ENCODE results near the gene TUBG1.
"Not testable (repeated sequence)": the region's sequence is repeated elsewhere in the genome, so short reads cannot be mapped to it uniquely, and the experiment has no call there.

TUBG1 gene

DNA sequence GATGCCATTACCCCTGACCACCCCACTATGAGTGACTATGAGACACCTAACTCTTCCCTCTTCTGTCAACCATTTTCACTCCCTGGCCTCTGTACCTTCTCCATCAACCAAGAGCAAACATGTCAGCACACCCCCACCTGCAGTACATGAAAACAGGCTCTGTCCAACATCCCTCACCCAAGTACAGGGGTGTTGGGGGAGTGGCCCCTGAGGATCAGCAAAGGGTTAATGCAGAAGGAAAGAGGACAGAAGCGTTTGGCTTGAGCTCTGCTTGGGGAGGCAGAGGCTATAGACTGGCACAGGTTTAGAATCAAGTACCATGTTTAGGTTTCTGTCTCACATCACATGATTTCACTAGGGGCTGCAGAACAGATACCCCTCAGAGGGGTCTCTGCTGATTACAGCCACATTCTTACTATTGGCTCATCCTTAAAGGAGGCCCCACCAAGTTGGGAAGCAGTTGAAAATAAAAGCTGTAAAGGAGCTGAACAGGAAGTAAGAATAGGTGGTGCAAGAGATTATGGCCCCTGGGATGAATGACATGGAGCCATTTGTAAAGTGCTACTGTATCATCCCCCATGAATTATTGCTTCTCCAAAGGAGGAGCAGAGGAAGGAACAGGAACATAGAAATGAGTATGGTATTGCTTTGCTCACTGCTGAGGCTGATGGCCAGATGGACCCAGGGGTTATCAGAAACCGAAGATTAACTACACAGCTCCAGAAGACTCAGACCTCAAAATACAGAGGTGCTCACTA lies 29.5 kb upstream of the TUBG1 start:
- DNase-seq, result no peak

DNA sequence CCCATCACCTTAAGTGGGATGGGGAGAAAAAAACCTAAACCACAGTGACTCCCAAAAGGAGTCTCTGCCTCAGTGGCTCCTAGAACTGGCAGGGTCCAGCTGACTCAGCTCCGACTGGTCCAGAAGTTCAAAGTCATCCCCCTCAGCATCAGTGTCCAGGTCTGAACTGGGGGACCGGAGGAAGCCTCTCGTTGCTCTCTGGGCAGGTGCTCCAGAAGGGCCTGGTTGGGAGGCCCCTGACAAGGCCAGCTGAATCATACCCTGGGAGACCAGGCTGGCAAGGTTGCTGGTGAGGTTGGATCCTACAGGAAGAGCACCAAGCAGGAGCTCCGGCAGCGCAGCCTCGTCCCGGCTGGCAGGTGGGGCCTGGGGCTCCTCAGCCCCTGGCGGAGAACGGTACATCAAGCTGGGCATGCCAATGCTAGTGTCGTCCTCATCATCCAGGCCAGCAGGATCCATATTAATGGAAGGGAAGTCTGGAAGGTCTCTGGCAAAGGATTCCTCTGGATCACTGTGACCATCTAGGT lies 27.7 kb upstream of the TUBG1 start:
- no peak for DNase-seq

DNA sequence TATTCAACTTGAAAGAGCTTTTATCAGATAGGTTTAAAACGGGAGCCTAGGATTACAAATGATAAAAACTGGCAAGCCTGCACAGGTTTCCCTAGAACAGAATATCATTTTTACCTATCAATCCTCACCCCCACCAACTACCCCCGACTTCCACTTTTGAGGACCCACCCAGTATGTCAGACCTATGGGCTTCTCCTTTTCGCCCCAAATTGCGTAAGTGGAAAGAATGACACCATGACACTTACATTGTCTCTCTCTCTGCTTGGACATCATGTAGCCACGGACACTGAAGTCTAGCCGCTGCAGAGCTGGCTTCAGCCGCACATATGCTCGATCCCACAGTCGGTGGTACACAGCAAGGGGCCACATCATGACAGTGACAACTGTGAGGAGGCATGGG lies 24.6 kb upstream of the TUBG1 start:
- no peak for DNase-seq

DNA sequence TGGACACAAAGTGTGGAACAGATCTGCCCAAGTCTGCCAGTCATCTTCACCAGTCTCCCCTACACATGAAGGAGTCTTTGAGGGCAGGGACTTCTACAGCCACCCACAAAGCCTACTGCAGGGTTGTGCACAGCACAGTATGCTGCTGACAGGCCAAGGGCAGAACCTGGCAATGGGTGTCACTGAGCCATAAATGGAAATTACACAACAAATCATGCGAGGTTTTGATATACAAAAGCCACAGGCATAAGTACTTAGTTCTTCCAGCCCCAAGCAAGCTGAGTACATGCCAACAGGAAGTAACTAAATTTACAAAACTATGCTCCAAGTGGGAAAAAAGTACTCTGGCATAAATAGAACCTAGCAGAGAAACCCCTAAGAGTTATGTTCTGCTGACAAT lies 24.1 kb upstream of the TUBG1 start:
- DNase-seq, result no peak

DNA sequence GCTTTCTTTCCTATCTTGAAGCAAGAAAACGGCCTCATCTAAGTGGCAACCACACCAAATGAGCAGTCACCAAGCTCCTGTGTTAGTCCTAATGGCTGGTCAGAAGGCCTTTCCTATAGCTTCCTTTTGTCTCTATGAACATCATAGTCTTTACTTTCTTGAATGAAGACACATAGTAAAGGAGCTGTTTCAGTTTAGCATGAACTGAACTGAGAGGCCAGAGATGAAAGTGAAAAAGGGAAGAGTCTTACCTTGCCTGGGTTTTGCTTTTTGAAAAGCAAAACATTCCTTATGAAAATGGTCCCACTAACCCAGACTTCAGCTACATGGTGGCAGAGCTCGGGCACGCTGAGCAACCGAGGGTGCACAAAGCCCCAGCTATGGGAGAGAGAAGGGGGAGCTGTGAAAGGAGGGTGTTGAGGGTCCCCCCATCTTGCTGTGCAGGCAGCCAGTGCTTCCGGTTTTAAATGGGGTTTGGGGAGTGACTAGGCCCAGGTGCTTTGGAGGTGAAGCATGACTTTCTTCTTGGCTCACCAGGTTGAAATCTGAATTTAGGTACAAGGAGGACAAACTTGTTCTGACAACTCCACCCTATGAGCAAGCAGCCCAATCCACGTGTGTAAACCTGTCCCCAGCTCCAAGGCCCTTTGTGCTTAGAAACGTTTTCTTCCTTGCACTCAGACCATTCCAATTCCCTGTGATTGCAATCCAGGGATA lies 22.8 kb upstream of the TUBG1 start:
- DNase-seq, result no peak

DNA sequence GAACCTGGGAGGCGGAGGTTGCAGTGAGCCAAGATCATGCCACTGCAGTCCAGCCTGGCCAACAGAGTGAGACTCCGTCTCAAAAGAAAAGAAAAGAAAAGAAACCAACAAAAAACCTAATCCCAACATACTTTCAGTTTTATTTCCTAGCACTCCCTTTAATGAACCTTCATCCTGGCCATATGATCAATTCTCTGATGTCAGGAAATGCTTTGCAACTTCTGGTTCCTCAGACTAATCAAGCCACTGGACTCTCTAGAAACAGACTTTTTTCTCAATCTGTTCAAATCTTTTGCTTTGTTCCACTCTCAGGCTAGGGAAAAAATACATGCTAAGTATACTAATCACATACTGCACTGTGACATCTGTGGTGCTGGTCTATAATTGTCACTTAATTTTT lies 18.6 kb upstream of the TUBG1 start:
- DNase-seq, result no peak

DNA sequence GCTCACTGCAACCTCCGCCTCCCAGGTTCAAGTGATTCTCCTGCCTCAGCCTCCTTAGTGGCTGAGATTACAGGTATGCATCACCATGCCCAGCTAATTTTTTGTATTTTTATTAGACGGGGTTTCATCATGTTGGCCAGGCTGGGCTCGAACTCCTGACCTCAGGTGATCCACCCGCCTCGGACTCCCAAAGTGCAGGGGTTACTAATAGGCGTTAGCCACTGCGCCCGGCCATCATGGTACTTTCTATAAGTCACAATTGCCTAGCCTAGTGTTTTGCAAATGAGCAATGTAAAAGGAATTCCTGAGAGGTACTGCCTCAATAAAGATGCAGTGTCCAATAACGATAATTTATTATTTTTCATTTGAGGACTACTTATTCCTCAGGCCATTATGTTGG lies 18.1 kb upstream of the TUBG1 start:
- DNase-seq, result no peak

DNA sequence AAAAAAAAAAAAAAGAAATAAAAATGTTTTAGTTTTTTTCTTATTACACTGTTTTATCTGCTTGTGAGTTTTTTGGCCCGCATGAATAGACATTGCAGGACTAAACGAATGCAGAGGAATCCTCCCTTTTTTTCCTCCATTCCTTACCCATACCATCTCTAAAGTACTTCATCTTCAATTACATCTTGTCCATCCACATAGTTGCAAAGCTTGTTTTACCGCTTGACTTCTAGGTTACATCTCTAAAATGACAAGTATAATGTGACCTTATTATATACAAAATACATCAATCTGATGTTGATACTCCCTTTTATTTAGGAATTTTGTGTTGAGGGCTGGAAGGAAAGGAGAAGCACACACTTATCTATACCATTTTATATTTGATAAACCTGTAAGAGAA lies 13.1 kb upstream of the TUBG1 start:
- no peak for DNase-seq

DNA sequence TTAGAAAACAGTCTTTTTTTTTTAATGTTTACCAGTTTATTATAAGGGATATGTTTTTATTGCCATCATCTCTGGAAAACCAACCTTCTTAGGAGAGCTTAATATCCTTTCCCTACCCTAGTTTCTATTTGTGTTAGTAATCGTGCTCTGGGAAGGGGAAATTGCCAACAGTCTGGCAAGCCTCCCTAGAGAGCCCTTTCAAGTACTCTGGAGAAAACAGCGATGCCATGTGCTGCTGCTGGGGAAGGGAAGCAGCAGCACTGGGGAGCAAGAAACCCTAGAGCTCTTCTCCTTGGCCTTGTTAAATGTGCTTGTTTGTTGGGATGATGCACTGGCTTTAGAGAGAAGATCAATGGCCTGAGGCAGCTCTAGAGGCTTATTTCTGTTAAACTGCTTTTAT lies 10.6 kb upstream of the TUBG1 start:
- no peak for DNase-seq

DNA sequence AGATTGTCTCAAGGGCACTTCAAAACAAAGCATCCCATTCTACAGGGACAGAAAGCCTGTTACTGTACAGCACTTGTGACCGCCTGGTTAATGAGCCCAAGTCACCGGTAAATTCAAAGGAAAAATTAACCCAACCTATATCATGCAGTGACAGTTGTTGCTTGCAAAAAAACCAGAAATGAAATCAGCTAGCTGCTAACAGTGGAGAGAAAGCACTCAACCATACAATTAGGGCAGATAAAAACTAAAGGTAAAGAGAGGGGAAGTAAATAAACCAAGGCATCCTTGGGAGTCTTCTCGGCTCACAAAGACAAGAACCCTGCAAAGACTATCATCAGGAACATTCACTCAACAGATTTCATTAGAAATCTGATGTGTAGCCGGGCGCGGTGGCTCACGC lies 6.2 kb upstream of the TUBG1 start:
- no peak for DNase-seq

DNA sequence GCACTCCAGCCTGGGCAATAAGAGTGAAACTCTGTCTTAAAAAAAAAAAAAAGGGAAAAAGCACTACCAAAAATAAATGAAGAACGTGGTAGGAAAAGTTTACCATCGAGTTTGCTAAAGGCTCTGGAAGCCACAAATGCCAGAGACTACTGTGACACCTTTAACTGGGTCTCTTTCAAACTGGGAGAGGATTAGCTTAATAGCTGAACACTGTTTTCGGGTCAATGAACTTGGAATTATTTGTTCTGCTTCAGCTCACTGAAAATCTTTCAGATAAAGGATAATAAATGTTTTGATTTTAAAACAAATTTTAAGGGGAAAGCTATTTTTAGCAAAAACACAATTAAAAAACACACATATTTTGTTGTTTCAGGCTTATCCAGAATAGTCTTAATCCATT lies 1.7 kb upstream of the TUBG1 start:
- no peak for DNase-seq

DNA sequence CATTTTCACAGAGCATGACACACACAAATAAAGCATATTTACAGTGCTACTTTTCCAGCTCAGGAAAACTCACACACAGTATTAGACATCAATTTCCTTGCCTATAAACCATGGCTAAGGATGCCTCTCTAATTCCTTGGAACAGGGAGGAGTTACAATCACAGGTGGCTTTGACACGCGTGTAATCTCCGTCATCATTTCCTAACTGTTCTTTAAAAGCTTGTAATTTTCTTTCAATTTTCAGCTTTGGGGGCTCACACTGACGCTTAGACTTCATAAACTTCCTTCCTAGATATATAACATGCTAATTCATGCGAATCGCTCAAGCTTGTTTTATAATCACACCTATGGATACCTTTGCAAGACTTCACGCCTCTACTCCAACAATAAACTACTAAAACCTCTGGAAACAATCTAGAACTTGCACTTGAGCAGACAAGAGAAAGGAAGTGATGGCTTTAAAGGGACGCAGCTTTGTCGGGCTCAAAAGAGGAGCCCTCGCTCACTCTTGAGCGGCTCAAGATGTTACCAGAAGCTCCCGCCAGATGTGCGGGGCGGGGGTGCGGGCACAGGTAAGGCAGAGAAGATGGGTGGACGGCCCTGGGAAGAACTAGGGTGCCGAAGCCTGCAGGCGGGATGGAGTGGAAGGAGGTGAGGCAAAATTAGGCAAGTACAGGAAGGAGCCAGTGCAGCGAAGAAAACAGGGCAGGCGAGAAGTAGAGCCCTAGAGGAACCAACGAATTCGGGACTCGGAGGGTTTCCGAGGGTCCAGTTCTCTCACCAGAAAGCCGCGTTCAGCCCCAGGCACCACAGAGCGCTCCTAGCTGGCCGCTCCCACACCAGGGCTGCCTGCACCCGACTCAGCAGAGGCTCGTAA lies 940 bp upstream of the TUBG1 start:
- DNase-seq, result no peak

DNA sequence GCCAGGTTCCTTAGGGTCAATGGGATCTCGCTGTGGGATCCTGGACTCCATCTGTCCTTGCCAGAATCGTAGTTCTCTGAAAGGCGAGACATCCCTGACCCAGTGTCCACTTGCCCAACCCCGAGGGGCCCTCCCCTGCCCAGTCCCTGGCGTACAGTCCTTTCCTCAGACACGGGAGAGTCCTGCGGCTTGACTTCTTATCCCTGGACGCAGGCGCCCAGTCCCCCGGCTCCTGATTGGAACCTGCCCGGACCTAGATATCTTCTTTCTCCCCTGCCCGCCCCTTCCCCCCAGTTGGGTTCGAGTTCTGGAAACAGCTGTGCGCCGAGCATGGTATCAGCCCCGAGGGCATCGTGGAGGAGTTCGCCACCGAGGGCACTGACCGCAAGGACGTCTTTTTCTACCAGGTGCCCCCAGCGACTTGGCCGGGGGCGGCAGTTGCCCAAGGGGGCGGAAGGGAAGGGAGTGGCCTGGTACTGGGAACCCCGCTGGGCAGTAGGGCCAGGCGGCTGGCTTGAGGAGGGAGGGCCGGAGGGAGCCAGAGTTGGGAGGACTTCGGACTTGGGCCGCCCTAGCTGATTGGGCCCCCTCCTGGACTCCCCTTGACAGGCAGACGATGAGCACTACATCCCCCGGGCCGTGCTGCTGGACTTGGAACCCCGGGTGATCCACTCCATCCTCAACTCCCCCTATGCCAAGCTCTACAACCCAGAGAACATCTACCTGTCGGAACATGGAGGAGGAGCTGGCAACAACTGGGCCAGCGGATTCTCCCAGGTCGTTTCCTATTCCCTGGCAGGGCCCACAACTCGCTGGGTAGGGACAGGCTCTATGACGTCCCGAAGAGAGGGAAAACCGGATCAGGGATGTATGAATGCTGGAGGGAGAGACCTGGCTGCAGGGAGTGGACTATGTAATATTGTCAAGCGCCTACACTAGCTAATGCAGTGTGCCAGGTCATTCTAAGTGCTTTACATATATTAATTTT lies 625 bp downstream of the TUBG1 start:
- not testable (repeated sequence) for DNase-seq

DNA sequence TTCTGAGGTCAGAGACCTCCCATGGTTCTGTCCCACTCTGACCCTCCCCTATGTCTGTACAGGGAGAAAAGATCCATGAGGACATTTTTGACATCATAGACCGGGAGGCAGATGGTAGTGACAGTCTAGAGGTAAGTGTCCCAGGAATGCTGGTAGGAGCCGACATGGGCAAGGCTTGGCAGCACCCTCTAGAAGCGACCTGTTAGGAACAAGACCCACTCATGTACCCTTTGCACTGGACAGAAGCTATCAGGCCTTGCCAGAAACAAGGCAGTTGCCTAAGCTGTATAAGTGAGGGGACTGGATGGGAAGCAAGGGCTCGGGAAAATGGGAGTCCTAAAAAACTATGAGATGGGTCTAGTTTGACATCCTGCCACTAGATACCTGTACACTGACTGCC lies 2.5 kb downstream of the TUBG1 start:
- no peak for DNase-seq

DNA sequence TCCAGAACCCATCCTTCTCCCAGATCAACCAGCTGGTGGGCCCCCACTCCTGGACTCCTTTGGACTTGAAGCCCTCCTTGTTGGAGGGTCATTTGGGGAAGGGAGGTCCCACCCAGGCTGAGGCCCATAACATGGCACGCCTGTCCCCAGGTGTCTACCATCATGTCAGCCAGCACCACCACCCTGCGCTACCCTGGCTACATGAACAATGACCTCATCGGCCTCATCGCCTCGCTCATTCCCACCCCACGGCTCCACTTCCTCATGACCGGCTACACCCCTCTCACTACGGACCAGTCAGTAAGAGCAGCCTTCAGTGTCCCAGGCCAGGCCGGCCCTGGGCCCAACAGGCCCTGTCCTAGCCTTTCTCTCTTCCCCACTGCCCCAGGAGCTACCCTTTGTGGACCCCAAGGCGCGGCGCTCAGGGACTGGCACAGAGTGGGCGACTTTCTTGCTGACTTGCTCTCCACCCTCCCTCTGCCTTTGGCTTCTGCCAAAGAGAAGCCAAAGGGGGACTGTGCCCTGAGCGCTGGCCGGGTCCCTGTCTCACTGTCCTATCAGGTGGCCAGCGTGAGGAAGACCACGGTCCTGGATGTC lies 4.3 kb downstream of the TUBG1 start:
- no peak for DNase-seq

DNA sequence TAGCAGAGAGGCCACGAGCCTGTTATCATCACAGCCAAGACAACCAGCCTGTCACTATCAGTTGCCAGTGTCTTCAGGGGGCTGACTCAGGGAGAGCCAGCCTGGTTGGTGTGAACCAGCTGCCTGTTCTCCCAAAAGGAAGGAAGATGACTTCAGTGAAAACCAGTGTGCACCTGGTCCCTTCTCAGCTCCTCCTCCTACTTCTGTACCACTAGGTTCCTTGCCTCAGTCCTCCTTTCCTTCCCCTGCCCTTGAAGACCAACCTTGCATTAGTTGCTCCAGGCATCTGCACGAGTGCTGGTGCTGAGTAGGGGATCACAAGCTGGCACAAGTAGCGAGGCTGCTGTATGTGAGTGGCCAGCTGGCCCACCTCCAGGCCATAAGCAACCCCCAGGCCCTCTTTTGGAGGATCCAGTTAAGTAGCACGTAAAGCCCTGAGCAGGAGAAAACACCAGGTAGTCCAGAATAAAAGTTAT lies 8.5 kb downstream of the TUBG1 start:
- DNase-seq, result no peak

DNA sequence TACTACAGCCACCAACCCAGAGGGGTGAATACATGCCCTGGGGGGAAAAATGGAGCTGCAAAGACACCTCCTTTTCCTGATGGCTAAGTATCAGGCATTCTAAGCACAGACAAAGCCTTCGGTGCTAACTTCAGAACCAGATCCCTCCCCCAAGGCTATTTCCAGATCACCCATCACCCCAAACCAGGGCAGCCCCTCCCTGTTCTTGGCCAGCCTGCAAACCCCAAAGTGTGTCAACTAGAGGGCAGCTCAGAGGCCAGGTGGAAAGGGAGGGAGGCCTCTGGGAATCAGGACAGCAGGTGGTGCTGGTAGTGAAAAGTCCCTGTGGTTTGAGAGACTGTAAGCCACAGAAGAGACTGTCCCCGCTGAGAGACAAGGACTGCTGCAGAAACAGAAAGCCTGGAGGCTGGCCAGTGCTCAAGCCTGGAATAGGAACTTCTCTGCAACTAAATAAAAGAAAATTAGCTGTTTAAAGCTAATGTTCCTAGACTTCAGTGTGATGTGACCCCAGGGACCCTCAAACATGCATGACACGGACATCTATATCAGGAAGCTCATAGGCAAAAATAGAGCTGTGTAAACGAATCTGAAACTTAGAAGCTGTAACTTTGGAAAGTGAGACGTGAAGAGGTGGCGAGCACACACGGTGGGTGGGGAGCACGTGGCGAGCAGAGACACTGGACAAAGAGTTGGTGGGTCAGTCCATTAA lies 9.1 kb downstream of the TUBG1 start:
- DNase-seq, result peak; percentile 66 to 85

DNA sequence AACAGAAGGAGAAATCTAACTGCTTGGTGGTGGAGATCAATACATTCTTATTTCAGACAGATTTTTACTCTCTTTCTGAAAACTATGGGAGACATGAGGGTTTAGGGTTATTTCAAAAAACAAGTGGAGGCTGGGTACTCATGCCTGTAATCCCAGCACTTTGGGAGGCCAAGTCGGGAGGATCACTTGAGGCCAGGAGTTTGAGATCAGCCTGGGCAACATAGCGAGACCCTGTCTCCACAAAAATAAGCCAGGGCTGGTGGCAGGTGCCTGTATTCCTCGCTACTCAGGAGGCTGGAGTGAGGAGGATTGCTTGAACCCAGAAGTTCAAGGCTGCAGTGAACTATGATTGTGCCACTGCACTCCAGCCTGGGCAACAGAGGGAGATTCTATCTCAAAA lies 12.5 kb downstream of the TUBG1 start:
- DNase-seq, result not testable (repeated sequence)

DNA sequence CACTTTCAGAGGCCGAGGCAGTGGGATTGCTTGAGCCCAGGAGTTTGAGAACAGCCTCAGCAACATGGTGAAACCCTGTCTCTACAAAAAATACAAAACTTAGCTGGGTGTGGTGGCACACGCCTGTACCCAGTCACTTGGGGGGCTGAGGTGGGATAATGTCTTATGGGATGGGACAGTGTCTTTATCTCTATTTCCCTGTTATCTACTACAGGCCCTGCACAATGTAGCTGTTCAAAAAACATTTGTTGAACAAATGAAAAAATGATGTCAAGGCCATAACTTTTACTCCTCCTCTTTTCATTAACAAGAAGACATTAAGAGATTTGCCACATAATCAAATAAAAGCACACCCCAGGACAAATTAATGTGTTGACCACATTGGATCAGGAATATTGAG lies 13.8 kb downstream of the TUBG1 start:
- DNase-seq, result no peak

DNA sequence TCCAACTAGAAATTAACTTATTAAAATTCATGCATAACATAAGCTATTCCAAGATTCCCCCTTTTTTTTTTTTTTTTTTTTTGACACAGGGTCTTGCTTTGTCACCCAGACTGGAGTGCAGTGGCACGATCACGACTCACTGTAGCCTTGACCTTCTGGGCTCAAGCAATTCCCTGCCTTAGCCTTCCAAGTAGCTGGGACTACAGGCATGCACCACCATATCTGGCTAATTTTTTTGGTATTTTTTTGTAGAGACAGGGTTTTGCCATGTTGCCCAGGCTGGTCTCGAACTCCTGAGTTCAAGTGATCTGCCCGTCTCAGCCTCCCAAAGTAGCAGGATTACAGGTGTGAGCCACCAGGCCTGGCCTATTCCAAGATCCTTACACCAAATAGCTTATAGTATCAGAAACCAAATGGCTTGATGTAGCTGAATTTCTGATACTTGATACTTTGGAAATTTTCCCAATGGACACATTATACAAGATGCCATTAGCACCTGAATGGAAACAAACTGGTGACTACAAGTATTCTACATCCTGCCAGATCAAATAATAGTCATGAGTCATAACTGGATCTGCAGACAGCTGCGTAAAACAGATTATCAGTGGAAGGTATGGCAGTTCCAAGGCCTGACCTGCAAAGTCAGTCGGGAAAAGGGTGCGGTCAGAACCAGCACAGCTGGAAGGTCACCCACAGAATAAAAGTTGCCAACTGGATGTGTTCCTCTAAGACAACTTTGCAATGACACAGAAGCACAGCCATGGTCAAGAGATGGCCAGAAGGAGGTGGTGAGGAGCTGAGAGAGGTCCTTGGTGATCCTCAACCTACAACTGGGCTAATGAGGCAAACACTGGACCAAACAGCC lies 14.5 kb downstream of the TUBG1 start:
- peak; percentile 9 to 40 for DNase-seq
